ENCODE data around the gene ZSWIM7.
A peak's percentile ranks its signal among the peaks of the same experiment; 100 is the strongest.
"Not testable (repeated sequence)": the region's sequence is repeated elsewhere in the genome, so short reads cannot be mapped to it uniquely, and the experiment has no call there.

ZSWIM7 gene

GRCh38 chr17:15999974-16000827, 697 bp upstream of the ZSWIM7 start:
- no peak for DNase-seq (ENCODE audit: extremely low read depth in 1 of 2, low read depth in 1 of 2)

DNA sequence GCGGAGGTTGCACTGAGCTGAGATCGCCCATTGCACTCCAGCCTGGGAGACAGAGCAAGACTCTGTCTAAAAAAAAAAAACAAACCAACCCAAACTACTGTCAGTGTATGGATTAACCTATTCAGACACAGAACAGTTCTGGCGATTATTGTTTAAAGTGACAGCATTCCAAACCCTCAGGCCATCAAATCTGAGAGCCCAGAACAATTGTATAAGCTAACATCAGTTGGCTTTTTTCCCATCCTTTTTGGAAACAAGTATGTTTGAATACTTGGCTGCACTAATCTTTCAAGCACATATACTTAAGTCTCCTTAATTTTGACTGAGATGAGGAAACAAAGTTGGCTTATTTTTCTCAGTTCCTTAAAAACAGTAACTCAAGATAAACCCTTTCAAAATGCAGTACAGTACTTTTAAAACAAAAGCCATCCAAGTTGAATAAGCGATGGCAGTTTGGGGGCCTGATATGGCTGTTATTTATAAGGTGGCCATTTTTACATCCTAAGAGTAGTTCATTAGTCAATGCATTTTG, 1.4 kb downstream of the ZSWIM7 start:
- no peak for DNase-seq (ENCODE audit: extremely low read depth in 1 of 2, low read depth in 1 of 2)

DNA sequence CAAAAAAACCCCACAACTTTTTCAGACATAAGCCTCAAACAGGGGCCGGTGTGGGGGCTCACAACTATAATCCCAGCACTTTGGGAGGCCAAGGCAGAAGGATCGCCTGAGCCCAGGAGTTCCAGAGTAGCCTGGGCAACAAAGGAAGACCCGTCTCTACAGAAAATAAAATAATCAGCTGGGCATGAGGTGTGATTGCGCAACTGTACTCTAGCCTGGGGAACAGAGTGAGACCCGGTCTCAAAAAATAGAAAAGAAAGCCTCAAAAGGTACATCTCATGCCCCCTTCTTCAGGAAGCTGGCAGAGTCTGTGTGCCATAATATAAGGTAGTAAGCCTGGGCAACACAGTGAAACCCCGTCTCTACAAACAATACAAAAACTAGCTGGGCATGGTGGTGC, 3.2 kb downstream of the ZSWIM7 start:
- DNase-seq (ENCODE audit: extremely low read depth in 1 of 2, low read depth in 1 of 2), result no peak

DNA sequence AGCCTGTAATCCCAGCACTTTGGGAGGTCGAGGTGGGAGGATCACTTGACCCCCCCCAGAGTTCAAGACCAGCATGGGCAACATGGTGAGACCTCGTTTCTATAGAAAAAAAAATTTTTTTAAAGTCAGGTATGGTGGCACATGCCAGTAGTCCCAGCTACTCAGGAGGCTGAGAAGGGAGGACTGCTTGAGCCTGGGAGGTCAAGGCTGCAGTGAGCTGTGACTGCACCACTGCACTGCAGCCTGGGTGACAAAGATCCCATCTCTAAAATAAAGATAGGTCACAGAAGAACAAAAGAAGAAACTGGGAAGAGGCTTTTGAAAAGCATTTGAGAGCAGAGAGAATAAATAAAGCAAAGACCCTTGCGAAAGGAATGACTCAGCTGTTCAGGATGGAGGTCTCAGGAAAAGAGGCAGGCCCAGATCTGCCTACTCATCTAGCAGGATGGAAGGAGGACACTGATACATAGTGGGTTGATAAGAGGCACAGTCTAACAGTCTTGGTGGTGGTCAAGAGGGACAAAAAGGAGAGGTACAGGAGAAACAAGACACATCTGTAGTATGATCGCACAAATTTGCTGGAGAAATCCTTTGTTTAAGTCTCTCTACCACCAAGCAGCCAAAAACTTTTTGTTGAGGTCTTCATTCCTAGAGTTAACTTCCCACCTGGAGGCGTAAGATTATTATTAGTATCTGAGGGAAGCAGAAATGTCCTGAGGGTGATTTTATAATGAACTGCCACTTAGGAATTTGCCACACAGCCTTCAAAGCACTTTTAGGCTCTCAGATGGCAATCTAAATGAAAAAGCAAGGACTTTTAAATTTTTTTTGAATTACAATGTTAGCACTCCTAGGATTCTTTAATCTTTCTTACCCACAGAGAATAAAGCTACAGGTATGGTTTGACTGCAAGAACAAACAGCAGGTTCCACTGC, 17.6 kb downstream of the ZSWIM7 start:
- DNase-seq (ENCODE audit: extremely low read depth in 1 of 2, low read depth in 1 of 2), result no peak

DNA sequence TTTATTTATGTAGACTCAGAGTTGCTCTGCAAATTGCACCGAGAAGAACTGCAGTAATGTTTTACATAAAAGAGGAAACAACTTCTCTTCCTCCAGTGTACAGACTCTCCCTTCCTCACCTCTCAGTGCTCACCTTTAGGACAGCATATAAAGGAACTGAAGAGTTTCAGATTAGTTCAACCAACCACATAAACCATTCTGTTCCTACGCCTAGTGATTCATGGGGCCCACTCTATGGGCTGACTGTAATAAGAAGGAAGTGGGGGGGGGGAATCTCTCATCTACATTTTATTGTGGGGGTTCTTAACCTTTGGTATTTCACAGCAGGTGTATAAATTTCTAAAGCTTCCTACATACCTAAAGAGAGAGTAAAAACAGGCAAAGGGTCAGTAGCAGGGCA, 18.3 kb downstream of the ZSWIM7 start:
- DNase-seq (ENCODE audit: extremely low read depth in 1 of 2, low read depth in 1 of 2), result peak in 1 of 2 donors; percentile 27

DNA sequence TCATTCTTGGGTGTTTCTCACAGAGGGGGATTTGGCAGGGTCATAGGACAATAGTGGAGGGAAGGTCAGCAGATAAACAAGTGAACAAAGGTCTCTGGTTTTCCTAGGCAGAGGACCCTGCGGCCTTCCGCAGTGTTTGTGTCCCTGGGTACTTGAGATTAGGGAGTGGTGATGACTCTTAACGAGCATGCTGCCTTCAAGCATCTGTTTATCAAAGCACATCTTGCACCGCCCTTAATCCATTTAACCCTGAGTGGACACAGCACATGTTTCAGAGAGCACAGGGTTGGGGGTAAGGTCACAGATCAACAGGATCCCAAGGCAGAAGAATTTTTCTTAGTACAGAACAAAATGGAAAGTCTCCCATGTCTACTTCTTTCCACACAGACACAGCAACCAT, 20.5 kb downstream of the ZSWIM7 start:
- not testable (repeated sequence) for DNase-seq (ENCODE audit: extremely low read depth in 1 of 2, low read depth in 1 of 2)

DNA sequence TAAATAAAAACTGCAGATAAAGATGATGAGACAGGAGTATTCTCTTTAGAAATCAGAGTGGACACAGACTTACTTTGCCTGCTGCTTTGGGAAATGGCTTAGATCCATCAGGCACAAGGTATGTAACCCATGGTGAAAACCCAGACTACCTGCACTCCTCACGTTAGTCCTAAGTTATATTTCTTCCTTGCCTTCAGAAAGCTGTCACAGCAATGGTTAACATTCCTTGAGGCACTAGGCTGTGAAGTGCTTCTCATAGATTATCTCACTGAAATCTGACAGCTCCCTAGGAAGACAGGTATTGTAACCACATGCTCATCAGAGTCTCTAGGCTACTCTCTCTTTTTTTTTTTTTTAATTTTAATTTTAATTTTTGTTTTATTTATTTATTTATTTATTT, 20.9 kb downstream of the ZSWIM7 start:
- no peak for DNase-seq (ENCODE audit: extremely low read depth in 1 of 2, low read depth in 1 of 2)

DNA sequence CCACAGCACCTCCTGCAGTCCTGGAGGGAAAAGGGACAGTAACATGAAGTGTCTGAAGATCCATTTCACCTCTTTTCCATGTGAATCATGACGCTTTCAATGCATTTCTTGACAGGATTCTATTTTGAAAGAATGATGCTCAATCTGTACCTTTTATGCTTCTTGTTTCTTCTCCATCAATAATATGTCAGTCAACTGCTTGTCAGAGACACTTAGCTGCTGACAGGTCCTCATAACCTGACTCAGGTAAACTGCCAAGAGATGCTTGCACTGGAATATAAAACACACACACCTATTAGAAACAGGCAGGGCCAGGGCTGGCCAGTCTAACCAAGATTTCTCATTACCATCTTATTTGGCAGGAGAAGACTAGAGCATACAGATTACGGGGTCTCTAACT, 21.6 kb downstream of the ZSWIM7 start:
- DNase-seq (ENCODE audit: extremely low read depth in 1 of 2, low read depth in 1 of 2), result no peak

GRCh38 chr17:15973834-15974233, 25.7 kb downstream of the ZSWIM7 start:
- DNase-seq (ENCODE audit: extremely low read depth in 1 of 2, low read depth in 1 of 2), result no peak

GRCh38 chr17:15973016-15973415, 26.5 kb downstream of the ZSWIM7 start:
- DNase-seq (ENCODE audit: extremely low read depth in 1 of 2, low read depth in 1 of 2), result no peak

DNA sequence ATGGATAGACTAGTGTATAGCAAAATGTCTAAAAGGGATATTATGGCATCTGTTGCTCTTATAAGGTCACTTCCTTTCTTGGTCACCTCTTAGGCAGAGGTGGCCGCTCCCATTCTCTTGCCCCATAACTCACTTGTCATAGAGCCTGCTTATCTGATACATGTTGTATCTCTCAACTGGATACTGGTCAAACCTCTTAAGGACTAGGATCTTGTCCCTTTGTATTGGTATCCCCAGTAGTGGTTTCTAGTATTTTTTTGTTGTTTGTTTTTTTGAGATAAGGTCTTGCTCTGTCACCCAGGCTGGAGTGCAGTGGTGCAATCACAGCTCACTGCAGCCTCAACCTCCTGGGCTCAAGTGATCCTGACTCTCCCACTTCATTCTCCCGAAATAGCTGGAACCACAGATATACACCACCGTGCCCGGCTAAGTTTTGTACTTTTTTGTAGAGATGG, 27.0 kb downstream of the ZSWIM7 start:
- DNase-seq (ENCODE audit: extremely low read depth in 1 of 2, low read depth in 1 of 2), result no peak

DNA sequence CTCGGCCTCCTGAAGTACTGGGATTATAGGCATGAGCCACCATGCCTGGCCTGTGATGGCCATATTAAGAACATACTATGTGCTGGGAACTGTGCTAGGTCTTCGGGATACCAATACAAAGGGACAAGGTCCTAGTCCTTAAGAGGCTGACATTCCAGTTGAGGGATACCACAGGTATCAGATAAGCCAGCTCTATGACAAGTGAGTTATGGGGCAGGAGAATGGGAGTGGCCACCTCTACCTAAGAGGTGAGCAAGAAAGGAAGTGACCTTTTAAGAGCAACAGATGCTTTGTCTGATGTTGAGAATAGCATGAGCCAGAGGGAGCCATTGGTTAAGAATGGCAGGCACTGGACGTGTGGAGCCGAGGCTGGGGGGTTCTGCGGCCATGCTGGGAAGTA, 27.6 kb downstream of the ZSWIM7 start:
- no peak for DNase-seq (ENCODE audit: extremely low read depth in 1 of 2, low read depth in 1 of 2)

- no peak for DNase-seq (ENCODE audit: extremely low read depth in 1 of 2, low read depth in 1 of 2)
Measured at GRCh38 chr17:15971098-15971678, 28.3 kb downstream of the ZSWIM7 start.

GRCh38 chr17:15970500-15970899, 29.0 kb downstream of the ZSWIM7 start:
- DNase-seq (ENCODE audit: extremely low read depth in 1 of 2, low read depth in 1 of 2), result no peak

- DNase-seq (ENCODE audit: extremely low read depth in 1 of 2, low read depth in 1 of 2), result no peak
Measured at GRCh38 chr17:15969463-15969862, 30.0 kb downstream of the ZSWIM7 start.

GRCh38 chr17:15967706-15968399, 31.7 kb downstream of the ZSWIM7 start:
- no peak for DNase-seq (ENCODE audit: extremely low read depth in 1 of 2, low read depth in 1 of 2)

DNA sequence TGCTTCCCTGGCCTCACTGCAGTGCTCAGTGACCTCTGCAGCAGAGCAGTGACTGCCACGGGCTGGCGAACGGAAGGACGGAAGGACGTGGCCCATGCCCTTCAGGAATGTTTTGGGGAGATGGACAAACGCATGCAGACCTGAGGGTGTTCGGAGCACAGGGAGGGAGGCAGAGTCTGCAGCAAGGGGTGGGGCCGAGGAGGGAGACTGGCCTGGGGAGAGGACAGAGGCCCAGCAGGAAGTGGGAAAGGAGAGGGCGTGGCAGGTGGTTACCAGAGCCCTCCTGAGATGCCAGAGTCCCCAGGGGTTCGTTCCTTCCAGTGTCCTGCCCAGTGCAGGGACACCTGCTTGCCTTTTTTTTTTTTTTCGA, 32.6 kb downstream of the ZSWIM7 start:
- DNase-seq (ENCODE audit: extremely low read depth in 1 of 2, low read depth in 1 of 2), result no peak

DNA sequence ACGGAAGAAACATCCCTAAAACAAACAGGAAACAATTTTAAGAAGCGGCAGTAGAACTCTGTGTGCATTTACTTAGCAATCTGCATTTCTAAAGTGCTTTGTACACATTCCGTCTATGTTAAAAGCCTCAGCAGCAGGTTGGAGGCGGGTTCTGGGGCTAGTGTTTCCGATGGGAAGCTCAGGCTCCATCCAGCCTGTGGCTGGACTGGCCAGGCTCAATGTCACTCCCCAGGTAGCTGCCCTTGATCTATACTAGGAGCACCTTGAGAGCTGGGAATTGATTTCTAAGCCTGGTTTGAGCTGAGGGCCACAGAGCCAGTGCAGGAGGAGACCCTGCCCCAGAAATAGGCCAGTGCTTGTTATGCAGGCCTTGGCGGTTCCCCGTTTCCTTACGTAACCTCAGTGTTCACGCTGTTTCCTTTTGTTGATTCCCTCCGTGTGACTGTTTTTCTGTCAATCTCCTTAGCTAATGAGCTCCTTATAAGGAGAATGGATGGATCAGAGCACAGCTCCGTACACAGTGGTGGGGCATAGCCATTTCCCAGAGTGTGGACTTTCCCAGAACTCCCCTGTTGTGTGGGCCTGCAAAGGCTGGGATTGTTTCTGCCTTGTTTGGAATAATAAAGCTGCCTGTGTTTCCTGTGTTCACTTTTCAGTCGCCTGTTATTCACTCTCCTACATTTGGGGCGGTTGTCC, 33.2 kb downstream of the ZSWIM7 start:
- DNase-seq (ENCODE audit: extremely low read depth in 1 of 2, low read depth in 1 of 2), result no peak

DNA sequence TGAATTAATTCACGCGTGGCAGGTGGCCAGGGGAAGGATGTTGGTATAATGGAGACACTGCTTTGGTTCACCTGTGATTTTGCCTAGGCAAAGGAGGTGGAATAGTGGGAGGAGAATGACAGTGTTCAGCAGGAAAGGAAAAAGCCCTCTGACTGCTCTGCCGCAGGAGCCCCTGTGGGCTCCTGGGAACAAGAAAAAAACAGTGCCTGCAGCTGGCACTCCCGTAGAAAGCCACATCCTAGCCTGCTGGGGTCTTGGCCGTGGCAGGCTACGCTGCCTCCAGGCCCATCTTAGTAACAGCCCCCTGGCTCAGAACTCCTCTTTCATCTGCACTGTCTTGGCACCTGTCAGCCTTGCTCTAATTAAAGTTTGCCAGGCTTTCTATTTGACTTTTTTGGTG, 34.0 kb downstream of the ZSWIM7 start:
- no peak for DNase-seq (ENCODE audit: extremely low read depth in 1 of 2, low read depth in 1 of 2)

DNA sequence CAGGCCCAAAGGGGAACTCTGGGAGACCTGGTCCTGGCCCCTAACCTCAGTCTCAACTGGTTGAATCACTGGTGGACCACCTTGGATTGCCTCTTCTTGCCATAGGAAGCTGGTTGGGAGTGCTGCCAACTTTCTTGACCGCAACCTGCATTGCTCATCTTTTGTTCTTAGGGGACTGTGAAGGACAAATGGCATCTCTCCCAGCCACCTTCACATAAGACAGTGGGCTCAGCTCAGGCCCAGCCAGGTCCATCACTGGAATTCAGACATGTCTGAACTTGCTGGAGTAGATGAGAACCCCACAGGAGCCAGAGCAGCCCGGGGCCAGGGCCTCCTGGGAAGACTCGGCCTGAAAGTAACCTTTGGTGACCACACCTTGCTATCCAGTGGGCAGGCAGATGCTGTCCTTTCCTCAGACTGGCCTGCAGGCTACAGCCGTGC, 35.8 kb downstream of the ZSWIM7 start:
- no peak for DNase-seq (ENCODE audit: extremely low read depth in 1 of 2, low read depth in 1 of 2)
